KMS-11 (cell line): ENCODE results near the gene PDE4D.

Experiments
- H2AFZ ChIP-seq: fragments of 200-600 bp; sonication (generic); 2 replicates; pipeline ENCODE4 v1.6.1; 2016; ENCODE audit warnings: antibody characterized with exemption, mixed run types, low read depth
- H3K27ac ChIP-seq: fragments of 200-600 bp; sonication (generic); 2 replicates; pipeline ENCODE4 v1.6.1; 2016; ENCODE audit warnings: mild to moderate bottlenecking, mixed run types
- H3K27me3 ChIP-seq: fragments of 200-600 bp; sonication (generic); 2 replicates; pipeline ENCODE4 v1.6.1; 2017; ENCODE audit warnings: mild to moderate bottlenecking, low read depth, mixed run types, moderate library complexity; ENCODE audit not compliant: insufficient read depth
- H3K36me3 ChIP-seq: fragments of 200-600 bp; sonication (generic); 2 replicates; pipeline ENCODE4 v1.6.1; 2017; ENCODE audit warnings: mild to moderate bottlenecking, mixed run types; ENCODE audit not compliant: insufficient read depth
- H3K4me1 ChIP-seq: fragments of 200-600 bp; sonication (generic); 2 replicates; pipeline ENCODE4 v1.6.1; 2016; ENCODE audit warnings: mild to moderate bottlenecking, low read depth, mixed run types; ENCODE audit not compliant: poor library complexity, severe bottlenecking
- H3K4me2 ChIP-seq: fragments of 200-600 bp; sonication (generic); 2 replicates; pipeline ENCODE4 v1.7.0; 2016; ENCODE audit warnings: mild to moderate bottlenecking, mixed run types
- H3K4me3 ChIP-seq: fragments of 200-600 bp; sonication (generic); IDR thresholded peaks from 2 replicates; pipeline ENCODE4 v1.6.1; 2017; ENCODE audit warnings: low read depth, low read length, mixed read lengths; ENCODE audit not compliant: insufficient read depth
- H3K79me2 ChIP-seq: fragments of 200-600 bp; sonication (generic); 2 replicates; pipeline ENCODE4 v1.6.1; 2016; ENCODE audit warnings: low read depth, mixed run types; ENCODE audit not compliant: insufficient read depth
- H3K9ac ChIP-seq: fragments of 200-600 bp; sonication (generic); 2 replicates; pipeline ENCODE4 v1.6.1; 2016; ENCODE audit warnings: mild to moderate bottlenecking, mixed run types
- H4K20me1 ChIP-seq: fragments of 200-600 bp; sonication (generic); 2 replicates; pipeline ENCODE4 v1.6.1; 2016; ENCODE audit warnings: mild to moderate bottlenecking, mixed run types; ENCODE audit not compliant: insufficient read depth
- TF ChIP-seq, protein P1 (sequence below): fragments of 200-600 bp; sonication (generic); conservative IDR thresholded peaks from 2 replicates; pipeline ENCODE4 v1.6.1; 2017; ENCODE audit warnings: low read depth, mild to moderate bottlenecking, antibody characterized with exemption, low read length, moderate library complexity, mixed read lengths

The PDE4D gene

DNA sequence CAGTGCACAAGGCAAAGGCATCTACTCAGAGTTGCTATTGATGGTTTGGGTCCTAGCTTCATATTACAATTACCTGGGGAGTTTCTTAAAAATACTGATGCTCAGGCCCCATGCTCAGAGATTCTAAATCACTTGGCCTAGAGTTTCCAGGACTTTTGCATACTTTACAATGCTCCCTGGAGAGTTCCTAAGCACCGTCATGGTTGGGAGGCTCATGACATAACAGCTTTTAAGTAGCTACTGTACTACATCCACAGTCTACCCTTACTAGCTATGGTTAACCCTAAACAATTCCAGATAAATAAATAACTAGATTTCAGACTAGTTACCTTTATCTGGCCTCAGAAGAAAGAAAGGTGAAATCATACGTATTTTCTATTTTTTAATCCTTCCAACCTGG is 414.4 kb downstream of the PDE4D start:
- no peak overlapping the region for H2AFZ ChIP-seq
- H3K4me2 ChIP-seq, result no peak overlapping the region

DNA sequence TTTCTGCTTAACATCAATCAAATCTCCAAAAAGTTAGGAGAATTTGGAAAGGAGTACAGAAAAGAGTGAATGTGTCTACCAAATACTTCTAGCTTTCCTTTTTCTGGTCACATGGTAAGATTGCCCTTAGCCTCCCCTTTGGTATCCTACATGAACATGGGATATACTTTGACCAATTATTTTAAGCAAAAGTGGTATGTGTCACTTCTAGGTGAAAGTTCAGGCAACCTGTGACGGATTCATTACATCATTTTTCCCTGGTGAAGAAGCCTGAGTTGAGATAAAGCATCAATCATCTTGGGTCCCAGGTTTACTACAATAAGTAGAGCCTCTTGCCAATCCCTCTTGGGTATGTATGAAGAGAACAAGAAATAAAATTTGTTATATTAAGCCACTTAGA is 419.2 kb downstream of the PDE4D start:
- TF ChIP-seq, protein P1, sequence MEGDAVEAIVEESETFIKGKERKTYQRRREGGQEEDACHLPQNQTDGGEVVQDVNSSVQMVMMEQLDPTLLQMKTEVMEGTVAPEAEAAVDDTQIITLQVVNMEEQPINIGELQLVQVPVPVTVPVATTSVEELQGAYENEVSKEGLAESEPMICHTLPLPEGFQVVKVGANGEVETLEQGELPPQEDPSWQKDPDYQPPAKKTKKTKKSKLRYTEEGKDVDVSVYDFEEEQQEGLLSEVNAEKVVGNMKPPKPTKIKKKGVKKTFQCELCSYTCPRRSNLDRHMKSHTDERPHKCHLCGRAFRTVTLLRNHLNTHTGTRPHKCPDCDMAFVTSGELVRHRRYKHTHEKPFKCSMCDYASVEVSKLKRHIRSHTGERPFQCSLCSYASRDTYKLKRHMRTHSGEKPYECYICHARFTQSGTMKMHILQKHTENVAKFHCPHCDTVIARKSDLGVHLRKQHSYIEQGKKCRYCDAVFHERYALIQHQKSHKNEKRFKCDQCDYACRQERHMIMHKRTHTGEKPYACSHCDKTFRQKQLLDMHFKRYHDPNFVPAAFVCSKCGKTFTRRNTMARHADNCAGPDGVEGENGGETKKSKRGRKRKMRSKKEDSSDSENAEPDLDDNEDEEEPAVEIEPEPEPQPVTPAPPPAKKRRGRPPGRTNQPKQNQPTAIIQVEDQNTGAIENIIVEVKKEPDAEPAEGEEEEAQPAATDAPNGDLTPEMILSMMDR, result no peak
- Histone ChIP-seq H4K20me1 (no peaks in the 10 kb centered on the region; the same call in 1 of the 2 replicates), H3K4me3 (no peak overlapping the region), H3K36me3 (no peaks in the 10 kb centered on the region), H3K27ac (no peak overlapping the region), H3K4me2 (no peak overlapping the region), H2AFZ (no peak overlapping the region), H3K4me1 (no peaks in the 10 kb centered on the region), H3K9ac (no peak overlapping the region), H3K79me2 (no peaks in the 10 kb centered on the region), H3K27me3 (no peaks in the 10 kb centered on the region)

More for the DNA sequence above, 414.4 kb downstream of the PDE4D start:
- H3K36me3 ChIP-seq, result no peaks in the 10 kb centered on the region
- H3K4me3 ChIP-seq, result no peak overlapping the region
- H3K27ac ChIP-seq, result no peak overlapping the region
- TF ChIP-seq, protein P1, result no peak
- no peaks in the 10 kb centered on the region for H3K27me3 ChIP-seq
- H4K20me1 ChIP-seq, result no peaks in the 10 kb centered on the region
- H3K4me1 ChIP-seq, result peaks cover 2% of the 10 kb centered on the region
- H3K9ac ChIP-seq, result no peak overlapping the region
- no peaks in the 10 kb centered on the region for H3K79me2 ChIP-seq

DNA sequence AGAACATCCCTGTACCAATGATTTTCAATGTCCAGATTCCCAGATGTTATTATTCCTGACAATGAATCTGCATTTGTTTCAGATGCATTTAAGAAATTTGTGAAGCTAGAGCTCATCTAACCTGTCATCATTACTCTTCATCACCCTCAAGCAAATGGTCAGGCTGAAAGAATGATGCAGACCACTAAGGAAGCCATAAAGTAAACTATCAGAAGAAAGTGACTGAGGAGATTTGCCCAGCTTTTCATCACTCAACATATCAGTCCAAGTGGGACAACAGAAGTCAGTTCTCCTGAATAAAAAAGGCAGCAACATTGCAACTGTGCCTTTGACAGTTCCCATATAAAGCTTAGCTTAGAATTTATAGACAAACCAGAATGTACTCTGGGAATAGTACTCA is 419.9 kb downstream of the PDE4D start:
- no peaks in the 10 kb centered on the region; the same call in 1 of the 2 replicates for H4K20me1 ChIP-seq
- no peak overlapping the region for H3K9ac ChIP-seq
- H3K27ac ChIP-seq, result no peak overlapping the region
- no peaks in the 10 kb centered on the region for H3K27me3 ChIP-seq
- H3K79me2 ChIP-seq, result no peaks in the 10 kb centered on the region
- H2AFZ ChIP-seq, result no peak overlapping the region
- no peak overlapping the region for H3K4me2 ChIP-seq
- no peaks in the 10 kb centered on the region for H3K36me3 ChIP-seq
- no peak overlapping the region for H3K4me3 ChIP-seq
- TF ChIP-seq, protein P1, result no peak
- H3K4me1 ChIP-seq, result no peaks in the 10 kb centered on the region

DNA sequence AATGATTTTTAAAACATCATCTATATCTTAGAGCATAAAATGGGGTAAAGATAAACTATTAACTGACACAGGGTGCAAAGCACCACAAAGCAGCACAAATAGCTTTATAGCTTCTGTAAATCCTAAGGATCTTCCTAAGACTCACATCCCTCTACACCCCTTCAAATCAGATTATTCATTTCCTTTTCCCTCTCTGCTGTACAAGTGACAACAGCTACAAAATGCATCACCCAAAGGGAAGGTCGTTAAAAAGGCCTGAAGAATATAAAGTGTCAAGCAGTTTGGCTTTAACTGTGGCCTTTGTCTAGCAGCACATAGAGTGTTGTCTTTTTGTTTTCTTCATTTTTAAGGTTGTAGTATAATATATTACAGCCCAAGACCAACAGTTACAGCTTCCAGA is 422.1 kb downstream of the PDE4D start:
- TF ChIP-seq, protein P1, result no peak
- Histone ChIP-seq H3K79me2 (no peaks in the 10 kb centered on the region), H4K20me1 (no peaks in the 10 kb centered on the region; the same call in 1 of the 2 replicates), H3K4me1 (peaks cover 8% of the 10 kb centered on the region), H3K4me2 (no peak overlapping the region), H3K27ac (no peak overlapping the region), H3K36me3 (no peaks in the 10 kb centered on the region), H3K9ac (no peak overlapping the region), H3K27me3 (no peaks in the 10 kb centered on the region; the same call in 1 of the 2 replicates), H3K4me3 (no peak overlapping the region), H2AFZ (no peak overlapping the region)
